Ovary (tissue), 3 donors: ENCODE measurements around the gene SLC24A4.

Experiments used
- EP300 ChIP-seq: sonication (generic); formaldehyde crosslinking; IDR thresholded peaks from one replicate; pipeline ENCODE4 v1.6.1; 2017; ENCODE audit warnings: antibody characterized with exemption
- TF ChIP-seq, protein P1 (sequence below), 3 donors: fragments of 450-650 bp in 2 of 3; fragments of 200-600 bp in 1 of 3; IDR thresholded peaks; one replicate each; pipeline versions ENCODE4 v1.5.1 to v1.8.0; 2016 to 2022; ENCODE audit warnings: antibody characterized with exemption in 3 of 3, mild to moderate bottlenecking in 1 of 3
- donor health status: DM: no; HTN: no; CAD: no.

DNA sequence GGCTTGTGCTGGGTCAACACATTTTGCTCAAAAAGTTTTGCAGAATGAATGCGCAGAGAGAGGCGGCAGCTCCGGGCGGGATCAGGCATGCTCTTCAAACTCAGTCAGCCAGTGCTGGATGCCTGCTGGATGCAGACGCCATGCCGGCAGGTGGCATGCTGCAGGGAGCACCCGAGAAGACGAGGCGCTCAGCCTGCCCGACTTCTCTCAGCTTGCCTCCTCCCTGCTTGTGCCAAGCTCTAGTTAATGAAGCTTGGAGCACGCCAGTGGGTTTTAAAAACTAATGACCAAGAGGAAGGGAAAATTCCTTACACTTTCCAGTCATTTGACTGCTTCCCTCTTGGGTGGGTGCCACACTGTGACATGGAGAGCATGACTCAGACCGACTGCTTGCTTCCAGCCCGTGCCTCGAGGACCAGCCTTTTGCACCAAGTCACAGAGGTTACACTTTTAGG, 39.8 kb downstream of the SLC24A4 start:
- TF ChIP-seq, protein P1, sequence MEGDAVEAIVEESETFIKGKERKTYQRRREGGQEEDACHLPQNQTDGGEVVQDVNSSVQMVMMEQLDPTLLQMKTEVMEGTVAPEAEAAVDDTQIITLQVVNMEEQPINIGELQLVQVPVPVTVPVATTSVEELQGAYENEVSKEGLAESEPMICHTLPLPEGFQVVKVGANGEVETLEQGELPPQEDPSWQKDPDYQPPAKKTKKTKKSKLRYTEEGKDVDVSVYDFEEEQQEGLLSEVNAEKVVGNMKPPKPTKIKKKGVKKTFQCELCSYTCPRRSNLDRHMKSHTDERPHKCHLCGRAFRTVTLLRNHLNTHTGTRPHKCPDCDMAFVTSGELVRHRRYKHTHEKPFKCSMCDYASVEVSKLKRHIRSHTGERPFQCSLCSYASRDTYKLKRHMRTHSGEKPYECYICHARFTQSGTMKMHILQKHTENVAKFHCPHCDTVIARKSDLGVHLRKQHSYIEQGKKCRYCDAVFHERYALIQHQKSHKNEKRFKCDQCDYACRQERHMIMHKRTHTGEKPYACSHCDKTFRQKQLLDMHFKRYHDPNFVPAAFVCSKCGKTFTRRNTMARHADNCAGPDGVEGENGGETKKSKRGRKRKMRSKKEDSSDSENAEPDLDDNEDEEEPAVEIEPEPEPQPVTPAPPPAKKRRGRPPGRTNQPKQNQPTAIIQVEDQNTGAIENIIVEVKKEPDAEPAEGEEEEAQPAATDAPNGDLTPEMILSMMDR (IDR thresholded peaks at IDR 0.05) = no peak
- TF ChIP-seq EP300 = no peak
